ENCODE results near the gene SLA2. TPM values are rescaled to one million over a fixed set of nuclear protein-coding genes. Genes with fewer than 3 reads are reported as not detected.

SLA2 gene
- total RNA-seq, 1 donor from 2014 or later, result 0.67 TPM

GRCh38 chr20:36591281-36591680 is 54.7 kb downstream of the SLA2 start:
- Mint-ChIP-seq H3K4me1 (peaks cover 71% of the 10 kb centered on the region), H3K4me3 (no peak overlapping the region), H3K27ac (peak overlapping the region; percentile 53), H3K9me3 (no peaks in the 10 kb centered on the region), H3K27me3 (no peaks in the 10 kb centered on the region), H3K36me3 (ENCODE audit: low read depth) (peaks cover 56% of the 10 kb centered on the region)
- DNase-seq, result no peak
- POLR2A ChIA-PET, result interaction anchor here (6.8 to 8.6 kb wide), 2 partner anchors 14 to 17 kb away, joined by 66 to 358 read pairs; partner anchors contain the start of genes RAB5IF and TGIF2
- CTCF ChIA-PET, result interaction anchor here (1.9 kb wide), 1 partner anchor 14 kb away, joined by 5 read pairs; the partner anchor contains the start of gene RAB5IF
- intact Hi-C loops (cut with micrococcal nuclease), result no loop called here
- no peak for ATAC-seq (ENCODE audit: low read depth)
- TF ChIP-seq CTCF (IDR thresholded peaks at IDR 0.05), result no peak

DNA sequence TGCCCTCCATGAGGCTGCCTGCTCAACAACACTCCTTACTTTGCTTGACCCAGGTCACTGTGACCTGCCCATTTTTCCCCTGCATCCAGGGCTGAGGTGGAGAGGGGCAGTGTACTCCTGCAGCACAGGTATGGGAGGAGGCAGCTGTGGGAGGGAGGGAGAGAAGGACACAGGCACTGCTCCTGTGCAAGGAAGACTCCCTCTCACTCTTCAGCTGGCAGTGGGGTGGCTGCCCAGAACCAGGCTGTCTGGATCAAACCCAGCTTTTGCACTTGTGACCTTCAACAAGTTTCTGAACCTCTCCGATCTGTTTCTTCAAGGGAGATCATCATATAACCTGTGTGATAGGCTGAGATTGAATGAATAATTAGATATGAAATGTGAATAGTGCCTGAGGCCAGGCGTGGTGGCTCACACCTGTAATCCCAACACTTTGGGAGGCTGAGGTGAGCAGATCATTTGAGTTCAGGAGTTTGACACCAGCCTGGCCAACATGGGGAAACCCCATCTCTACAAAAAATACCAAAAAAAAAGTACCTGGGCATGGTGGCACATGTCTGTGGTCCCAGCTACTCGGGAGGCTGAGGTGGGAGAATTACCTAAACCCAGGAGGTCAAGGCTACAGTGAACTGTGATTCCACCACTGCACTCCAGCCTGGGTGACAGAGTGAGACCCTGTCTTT is 58.5 kb downstream of the SLA2 start:
- peaks cover 62% of the 10 kb centered on the region for H3K36me3 Mint-ChIP-seq (ENCODE audit: low read depth)
- TF ChIP-seq CTCF (IDR thresholded peaks at IDR 0.05), result no peak
- intact Hi-C loops (cut with micrococcal nuclease), result loop anchor here (1.0 kb wide), 1 partner anchor 12 kb away; no protein-coding TSS in a partner anchor
- POLR2A ChIA-PET, result interaction anchor here (0.7 to 8.6 kb wide), 5 partner anchors 8 to 38 kb away, joined by 4 to 66 read pairs (median 5); partner anchors contain the start of genes RAB5IF and TGIF2
- CTCF ChIA-PET, result interaction anchor here (0.6 to 1.1 kb wide), 2 partner anchors 12 to 50 kb away, joined by 3 read pairs; no protein-coding TSS in a partner anchor
- peak overlapping the region; percentile 74 for H3K27ac Mint-ChIP-seq
- H3K4me1 Mint-ChIP-seq, result peaks cover 37% of the 10 kb centered on the region
- DNase-seq, result no peak
- H3K9me3 Mint-ChIP-seq, result no peaks in the 10 kb centered on the region
- no peaks in the 10 kb centered on the region for H3K27me3 Mint-ChIP-seq
- ATAC-seq (ENCODE audit: low read depth), result no peak
- H3K4me3 Mint-ChIP-seq, result no peak overlapping the region

- ChIA-PET CTCF (interaction anchor here (0.7 kb wide), 1 partner anchor 11 kb away, joined by 3 read pairs; no protein-coding TSS in a partner anchor), POLR2A (interaction anchor here (0.6 to 8.6 kb wide), 3 partner anchors 9 to 296 kb away, joined by 7 to 66 read pairs (median 8); partner anchors contain the start of gene TGIF2)
- intact Hi-C loops (cut with micrococcal nuclease), result no loop called here
- DNase-seq (no peak), ATAC-seq (ENCODE audit: low read depth) (no peak)
- Mint-ChIP-seq H3K36me3 (ENCODE audit: low read depth) (peaks cover 58% of the 10 kb centered on the region), H3K4me1 (peaks cover 25% of the 10 kb centered on the region), H3K9me3 (no peaks in the 10 kb centered on the region), H3K27ac (no peak overlapping the region), H3K27me3 (no peaks in the 10 kb centered on the region), H3K4me3 (no peak overlapping the region)
- TF ChIP-seq CTCF (IDR thresholded peaks at IDR 0.05), result no peak
These were observed 60.4 kb downstream of the SLA2 start for GRCh38 chr20:36585410-36586125.

- peak overlapping the region; percentile 32 for H3K27ac Mint-ChIP-seq
- no peaks in the 10 kb centered on the region for H3K9me3 Mint-ChIP-seq
- no peak overlapping the region for H3K4me3 Mint-ChIP-seq
- DNase-seq (no peak), ATAC-seq (ENCODE audit: low read depth) (no peak)
- peaks cover 61% of the 10 kb centered on the region for H3K36me3 Mint-ChIP-seq (ENCODE audit: low read depth)
- ChIA-PET CTCF (no interaction called here), POLR2A (interaction anchor here (1.5 kb wide), 1 partner anchor 10 kb away, joined by 6 read pairs; no protein-coding TSS in a partner anchor)
- TF ChIP-seq CTCF (IDR thresholded peaks at IDR 0.05), result no peak
- H3K27me3 Mint-ChIP-seq, result no peaks in the 10 kb centered on the region
- intact Hi-C loops (cut with micrococcal nuclease), result no loop called here
- H3K4me1 Mint-ChIP-seq, result peaks cover 24% of the 10 kb centered on the region
These were observed 61.9 kb downstream of the SLA2 start for GRCh38 chr20:36584018-36584481.

DNA sequence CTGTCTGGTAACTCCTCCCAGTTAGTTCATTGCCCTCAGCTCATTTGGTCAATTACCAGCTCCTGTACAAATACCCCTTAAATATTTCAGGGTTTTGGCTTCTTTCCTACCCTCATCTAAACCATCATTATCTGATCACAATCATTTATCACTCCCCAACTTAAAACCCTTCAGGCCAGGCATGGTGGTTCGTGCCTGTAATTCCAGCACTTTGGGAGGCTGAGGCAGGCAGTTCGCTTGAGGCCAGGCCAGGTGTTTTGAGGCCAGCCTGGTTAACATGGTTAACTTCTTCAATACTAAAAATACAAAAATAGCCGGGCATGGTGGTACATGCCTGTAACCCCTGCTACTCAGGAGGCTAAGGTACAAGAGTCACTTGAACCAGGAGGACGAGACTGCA is 63.2 kb downstream of the SLA2 start:
- ATAC-seq (ENCODE audit: low read depth), result no peak
- no peak for TF ChIP-seq CTCF (IDR thresholded peaks at IDR 0.05)
- H3K27me3 Mint-ChIP-seq, result no peaks in the 10 kb centered on the region
- POLR2A ChIA-PET, result interaction anchor here (0.6 to 1.1 kb wide), 2 partner anchors 8 to 13 kb away, joined by 3 read pairs; no protein-coding TSS in a partner anchor
- no peak overlapping the region for H3K4me3 Mint-ChIP-seq
- H3K27ac Mint-ChIP-seq, result no peak overlapping the region
- CTCF ChIA-PET, result no interaction called here
- no peaks in the 10 kb centered on the region for H3K9me3 Mint-ChIP-seq
- DNase-seq, result no peak
- peaks cover 68% of the 10 kb centered on the region for H3K36me3 Mint-ChIP-seq (ENCODE audit: low read depth)
- H3K4me1 Mint-ChIP-seq, result peaks cover 16% of the 10 kb centered on the region
- intact Hi-C loops (cut with micrococcal nuclease), result no loop called here
